Upper lobe of left lung (tissue), 4 donors: ENCODE measurements around the gene IFNL3.

Experiments
- CTCF ChIP-seq, 6 experiments: fragments of 450-650 bp in 4 of 6; fragments of 200-600 bp in 2 of 6; sonication (generic) in 2 of 6; IDR thresholded peaks; one replicate each; pipeline ENCODE4 v1.5.1; 2016 to 2019; ENCODE audit warnings: antibody characterized with exemption in 6 of 6
- EP300 ChIP-seq, 4 donors: sonication (generic); formaldehyde crosslinking; IDR thresholded peaks; one replicate each; pipeline ENCODE4 v1.5.1; 2017; ENCODE audit warnings: antibody characterized with exemption in 4 of 4, control low read depth in 2 of 4
- POLR2AphosphoS5 ChIP-seq, 2 donors: sonication (generic); formaldehyde crosslinking; IDR thresholded peaks; one replicate each; pipeline ENCODE4 v1.5.1; 2017; ENCODE audit warnings: antibody characterized with exemption in 2 of 2

DNA sequence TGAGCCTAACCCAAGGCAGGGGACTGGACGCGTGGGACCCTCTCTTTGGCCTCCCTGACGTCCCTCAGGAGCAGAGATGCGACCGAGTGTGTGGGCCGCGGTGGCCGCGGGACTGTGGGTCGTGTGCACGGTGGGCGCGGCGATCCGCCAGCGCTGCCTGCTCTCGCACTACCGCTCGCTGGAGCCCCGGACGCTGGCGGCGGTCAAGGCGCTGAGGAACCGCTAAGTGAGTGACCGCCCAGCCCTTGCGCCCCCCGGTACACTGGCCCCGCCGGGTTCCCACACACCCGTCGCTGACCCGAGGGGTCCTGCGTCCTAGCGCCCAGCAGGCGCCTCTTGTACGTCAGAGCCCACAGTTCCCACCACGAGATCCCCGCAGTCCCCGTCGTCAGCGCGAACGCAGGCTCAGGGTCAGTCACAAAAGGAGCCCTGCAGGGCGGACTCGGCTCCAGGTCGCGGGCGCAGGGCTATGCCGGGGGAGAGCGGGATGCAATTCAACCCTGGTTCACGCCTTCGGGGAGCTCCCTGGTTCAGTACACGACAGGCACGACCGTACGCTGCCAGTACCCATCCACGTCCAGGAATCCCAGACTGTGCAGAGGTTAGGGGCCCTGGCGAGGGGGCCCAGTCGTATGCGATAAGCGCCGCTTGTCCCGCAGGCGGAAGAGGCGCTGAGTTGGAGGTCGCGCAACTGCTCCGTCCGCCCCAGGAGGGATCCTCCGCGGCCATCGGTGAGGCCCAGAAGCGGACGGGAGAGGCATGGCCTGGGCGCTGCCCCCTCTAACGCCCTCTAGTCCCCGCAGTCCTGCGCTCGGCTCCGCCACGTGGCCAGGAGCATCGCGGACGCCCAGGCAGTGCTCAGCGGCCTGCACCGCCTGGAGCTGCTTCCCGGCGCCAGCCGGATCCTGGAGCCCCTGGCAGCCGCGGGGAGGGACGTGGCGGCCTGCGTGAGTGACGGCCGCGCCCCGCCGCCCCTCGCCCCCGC is 19.8 kb upstream of the IFNL3 start:
- TF ChIP-seq CTCF (IDR thresholded peaks at IDR 0.05) = no peak
- TF ChIP-seq POLR2AphosphoS5 (IDR thresholded peaks at IDR 0.05) = no peak
- TF ChIP-seq EP300 (IDR thresholded peaks at IDR 0.05) = no peak
